GM21717 (cell line): ENCODE measurements around the gene MYO7A.

Source experiments
- ATAC-seq: cut with Tn5 transposase; IDR thresholded peaks from one replicate; pipeline ENCODE4 v1.9.1; 2021; ENCODE audit warnings: mild to moderate bottlenecking, moderate library complexity; ENCODE audit not compliant: unreplicated experiment

MYO7A gene

DNA sequence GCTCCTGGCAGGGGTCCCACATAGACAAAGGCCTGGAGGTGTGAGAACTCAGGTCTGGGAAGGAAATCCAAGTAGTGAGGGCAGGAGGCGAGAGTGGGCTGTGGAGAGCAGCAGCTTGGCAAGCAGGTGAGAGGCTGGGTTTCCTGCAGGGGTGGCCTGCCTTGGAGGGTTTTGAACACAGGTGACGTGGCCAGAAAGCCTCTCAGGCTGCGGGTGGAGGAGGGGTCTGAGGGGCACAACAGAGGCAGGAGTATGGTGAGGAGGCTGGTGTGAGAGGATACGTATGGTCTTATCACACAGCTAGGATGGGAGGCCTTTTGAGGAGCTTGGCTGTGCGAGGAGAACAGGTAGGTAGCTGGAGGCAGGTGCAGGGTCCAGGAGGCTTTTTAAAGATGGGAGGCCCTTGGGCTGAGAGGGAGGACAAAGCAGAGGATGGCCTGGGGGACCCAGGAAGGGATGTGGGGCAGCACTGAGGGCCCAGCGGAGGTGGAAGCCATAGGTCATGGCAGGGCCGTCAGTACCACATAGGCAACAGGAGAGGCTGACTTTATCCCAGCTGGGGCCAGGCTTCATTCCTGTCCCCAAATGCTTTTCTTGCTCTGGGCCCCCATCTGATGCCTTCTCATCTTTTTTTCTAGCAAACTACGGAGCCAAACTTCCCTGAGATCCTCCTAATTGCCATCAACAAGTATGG lies 84.4 kb downstream of the MYO7A start:
- no peak for ATAC-seq

DNA sequence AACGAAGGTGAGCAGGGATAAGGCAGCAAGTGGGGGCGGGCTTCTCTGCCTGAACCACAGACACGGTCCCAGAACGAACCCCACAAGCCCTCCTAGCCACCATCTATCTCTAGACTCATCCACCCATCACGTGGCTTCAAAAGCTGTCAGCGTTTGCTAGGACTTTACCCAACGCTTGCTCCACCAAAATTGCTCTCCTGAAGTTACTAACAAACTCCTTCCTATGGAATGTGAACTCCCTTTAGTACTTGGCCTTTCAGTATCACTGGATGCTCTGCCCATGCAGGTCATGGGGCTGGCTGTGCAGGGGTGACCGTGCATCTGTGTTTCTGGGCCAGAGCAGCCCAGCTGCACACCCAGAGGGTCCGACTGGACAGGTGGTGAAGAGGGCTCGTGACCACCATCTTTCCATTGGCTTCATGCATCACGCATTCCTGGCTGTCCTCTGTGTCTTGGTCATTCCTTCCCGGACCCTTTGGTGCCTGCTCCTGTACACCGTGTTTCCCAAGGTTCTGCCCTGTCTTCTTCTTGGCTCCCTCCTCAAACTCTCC lies 85.1 kb downstream of the MYO7A start:
- ATAC-seq = no peak

DNA sequence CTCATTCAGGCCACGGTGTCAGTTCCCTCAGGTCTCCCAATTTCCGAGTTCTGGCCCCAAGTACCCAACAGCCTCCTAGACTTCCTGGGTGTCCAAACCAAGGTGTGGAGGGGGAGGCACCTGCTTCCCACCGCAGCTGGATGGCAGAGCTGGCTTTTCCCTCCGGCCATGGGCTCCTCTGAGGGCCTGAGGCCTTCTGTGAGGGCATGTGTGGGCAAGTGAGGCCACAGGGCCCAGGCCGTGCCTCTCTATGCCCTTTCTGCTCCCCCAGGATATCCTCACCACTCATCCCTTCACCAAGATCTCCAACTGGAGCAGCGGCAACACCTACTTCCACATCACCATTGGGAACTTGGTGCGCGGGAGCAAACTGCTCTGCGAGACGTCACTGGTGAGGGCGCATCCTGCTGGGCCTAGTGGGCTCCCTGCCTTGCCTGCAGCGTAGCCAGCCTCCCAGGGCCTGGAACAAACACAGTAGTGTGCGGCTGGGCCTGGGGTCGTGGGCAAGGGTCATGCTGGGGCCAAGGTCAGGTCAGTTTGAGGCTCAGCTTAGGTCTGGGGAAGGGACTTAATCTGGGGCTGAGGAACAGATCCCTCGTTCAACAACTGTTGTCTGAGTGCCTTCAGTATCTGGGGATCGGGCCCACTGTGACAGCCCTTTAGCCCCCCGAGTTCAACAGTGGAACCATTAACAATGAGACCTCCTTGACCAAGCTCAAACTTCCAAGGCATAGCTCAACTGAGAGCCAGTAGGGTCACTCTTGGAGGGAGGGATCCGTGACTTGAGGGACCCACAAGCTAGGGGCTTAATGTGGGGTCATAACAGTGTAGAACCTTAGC lies 85.8 kb downstream of the MYO7A start:
- no peak for ATAC-seq

DNA sequence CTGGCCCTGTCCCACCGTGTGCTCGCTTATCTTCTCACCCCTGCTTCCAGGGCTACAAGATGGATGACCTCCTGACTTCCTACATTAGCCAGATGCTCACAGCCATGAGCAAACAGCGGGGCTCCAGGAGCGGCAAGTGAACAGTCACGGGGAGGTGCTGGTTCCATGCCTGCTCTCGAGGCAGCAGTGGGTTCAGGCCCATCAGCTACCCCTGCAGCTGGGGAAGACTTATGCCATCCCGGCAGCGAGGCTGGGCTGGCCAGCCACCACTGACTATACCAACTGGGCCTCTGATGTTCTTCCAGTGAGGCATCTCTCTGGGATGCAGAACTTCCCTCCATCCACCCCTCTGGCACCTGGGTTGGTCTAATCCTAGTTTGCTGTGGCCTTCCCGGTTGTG lies 86.5 kb downstream of the MYO7A start:
- ATAC-seq = no peak

DNA sequence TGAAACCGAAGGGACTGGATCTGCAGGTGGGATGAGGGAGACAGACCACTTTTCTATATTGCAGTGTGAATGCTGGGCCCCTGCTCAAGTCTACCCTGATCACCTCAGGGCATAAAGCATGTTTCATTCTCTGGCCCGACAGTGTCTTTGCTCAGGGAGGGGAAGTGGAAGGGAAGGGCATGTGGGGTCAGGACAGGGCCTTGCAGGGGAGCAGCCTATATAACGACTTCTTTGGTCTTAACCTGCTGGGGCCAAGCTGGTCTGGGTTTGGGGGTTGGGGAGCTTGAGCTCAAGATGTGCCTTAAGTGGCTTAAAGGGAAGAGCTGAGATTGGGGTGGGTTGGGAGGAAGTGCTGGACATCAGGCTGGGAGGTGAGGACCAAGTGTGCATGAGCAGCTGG lies 87.1 kb downstream of the MYO7A start:
- ATAC-seq = no peak

DNA sequence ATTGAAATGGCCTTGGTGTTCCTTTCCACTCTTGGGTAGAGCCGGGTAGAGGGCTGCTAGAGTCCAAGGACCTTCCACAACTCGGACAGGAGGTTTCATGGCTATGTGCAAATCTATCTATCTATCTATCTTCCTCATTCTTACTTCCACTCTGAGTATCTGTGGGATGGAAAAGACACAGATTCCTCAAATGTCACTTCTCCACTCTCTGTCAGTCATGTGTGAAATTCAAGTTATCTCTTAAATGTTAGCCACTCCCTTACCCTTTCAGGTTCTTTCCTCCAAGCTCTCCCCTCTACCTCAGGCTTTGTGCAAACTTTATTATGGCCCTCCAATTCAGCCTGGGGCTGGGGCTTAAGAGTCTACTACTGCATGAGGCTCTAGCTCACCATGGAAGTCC lies 89.1 kb downstream of the MYO7A start:
- ATAC-seq = no peak

DNA sequence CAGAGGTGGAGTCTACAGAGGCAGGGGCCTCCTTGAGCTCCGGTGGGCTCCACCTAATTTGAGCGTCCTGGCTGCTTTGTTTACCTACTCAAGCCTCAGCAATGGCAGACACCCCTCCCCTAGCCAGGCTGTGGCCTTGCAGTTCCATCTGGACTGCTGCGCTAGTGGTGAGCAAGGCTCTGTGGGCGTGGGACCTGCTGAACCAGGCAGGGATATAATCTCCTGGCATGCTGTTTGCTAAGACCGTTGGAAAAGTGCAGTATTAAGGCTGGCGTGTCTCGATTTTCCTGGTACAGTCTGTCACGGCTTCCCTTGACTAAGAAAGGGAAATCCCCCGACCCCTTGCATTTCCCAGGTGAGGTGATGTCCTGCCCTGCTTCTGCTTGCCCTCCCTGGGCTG lies 95.8 kb downstream of the MYO7A start:
- ATAC-seq = no peak

DNA sequence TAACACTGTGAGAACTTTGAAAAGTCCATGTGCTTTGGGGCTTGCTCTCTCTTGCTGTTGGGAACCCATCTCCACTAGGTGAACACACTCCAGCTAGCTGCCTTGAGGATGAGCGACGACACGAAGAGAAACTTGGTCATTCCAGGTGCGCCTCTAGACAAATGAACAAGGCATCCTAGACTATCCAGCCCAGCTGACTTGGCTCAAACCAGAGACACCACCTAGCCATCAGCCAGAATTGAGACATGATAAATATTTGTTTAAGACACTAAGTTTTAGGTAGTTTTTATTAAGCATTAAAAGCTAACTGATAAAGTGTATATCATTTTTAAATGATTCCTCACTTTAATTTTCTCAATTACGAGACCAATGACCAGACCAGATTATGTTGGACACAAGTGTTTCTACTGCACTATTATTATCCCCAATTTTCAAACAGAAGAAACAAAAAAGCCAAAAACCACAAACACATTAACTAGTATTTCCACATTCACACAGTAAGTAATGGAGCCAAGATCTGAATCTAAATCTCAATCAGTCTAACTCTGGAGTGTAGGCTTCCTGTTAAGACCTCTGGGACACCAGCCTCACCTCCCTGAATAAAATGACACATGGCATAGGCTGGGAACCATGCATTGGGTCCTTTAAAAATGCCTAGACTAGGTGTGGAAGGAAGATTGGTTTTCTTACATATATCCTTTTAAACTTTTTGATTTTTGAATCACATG lies 103.0 kb downstream of the MYO7A start:
- ATAC-seq = no peak

DNA sequence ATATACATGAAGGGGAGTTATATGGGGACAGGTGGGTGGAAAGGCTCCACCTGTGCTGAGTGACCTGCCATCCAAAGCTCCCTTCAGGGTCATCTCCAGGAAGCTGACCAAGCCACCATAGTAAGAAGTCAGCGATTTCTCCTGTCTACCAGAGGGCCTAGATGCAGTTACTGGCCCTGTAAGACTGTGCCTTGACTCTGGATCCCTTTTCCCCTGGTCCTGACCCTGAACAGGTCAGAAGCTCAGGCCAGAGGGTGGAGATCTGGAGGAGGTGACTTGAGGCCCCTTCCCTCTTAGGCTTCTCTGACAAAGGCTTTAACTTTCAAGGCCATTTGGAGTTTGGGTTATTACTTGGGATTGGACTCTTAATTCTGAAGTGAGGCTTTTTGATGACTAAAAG lies 103.8 kb downstream of the MYO7A start:
- ATAC-seq = no peak

DNA sequence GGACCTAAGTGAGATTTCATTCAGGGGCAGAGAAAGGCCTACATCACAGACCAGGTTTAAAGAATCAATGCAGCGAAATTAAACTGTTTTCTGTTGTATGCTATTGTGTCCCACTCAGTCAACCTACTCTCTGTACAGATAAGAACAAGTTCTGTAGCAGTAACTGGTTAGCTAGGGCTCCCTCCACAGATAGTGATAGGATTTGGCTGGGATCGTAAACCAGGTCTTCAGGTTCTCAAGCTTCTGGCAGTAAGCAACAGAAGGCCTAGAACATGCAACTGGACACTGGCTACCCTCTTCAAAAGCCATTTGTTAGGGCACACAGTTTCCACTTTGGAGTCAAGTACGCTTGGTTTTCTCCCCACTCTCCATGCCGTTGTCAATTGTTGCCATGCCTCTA lies 104.2 kb downstream of the MYO7A start:
- no peak for ATAC-seq

DNA sequence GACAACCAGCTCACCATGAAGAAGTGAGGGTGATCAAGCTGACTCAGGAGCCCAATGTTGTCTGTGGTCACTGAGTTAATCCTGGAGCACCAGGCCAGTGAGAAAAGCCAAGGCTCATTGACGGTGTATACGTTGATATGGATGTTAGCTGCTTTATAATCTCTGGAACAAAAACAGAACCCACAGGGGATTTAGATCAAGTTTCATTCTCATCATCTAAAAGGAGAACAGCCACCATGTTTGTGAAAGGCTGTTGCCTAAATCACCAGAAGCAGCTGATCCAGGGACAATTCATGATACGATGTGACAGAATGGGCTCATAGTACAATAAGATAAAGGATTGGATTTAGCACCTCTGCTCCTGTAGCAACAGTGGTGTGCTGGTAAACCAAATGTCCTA lies 105.0 kb downstream of the MYO7A start:
- no peak for ATAC-seq

DNA sequence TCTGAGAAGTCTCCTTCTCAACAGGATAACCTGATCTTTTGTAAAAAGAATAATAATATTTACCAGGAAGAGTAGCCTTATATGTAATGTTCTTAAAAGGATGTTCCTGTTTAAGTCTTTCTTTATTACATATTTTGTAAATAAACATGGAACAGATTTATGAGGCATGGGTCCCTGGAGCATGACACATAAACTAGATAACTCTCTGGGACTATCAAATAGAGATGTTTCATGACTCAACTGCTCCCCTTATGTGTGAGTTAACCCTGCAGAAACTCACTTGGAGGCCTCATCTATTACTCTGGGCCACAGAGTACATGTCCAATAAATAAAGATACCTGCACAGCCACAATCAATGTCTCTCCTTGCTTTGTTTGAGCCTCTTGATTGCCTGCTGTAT lies 108.9 kb downstream of the MYO7A start:
- no peak for ATAC-seq

DNA sequence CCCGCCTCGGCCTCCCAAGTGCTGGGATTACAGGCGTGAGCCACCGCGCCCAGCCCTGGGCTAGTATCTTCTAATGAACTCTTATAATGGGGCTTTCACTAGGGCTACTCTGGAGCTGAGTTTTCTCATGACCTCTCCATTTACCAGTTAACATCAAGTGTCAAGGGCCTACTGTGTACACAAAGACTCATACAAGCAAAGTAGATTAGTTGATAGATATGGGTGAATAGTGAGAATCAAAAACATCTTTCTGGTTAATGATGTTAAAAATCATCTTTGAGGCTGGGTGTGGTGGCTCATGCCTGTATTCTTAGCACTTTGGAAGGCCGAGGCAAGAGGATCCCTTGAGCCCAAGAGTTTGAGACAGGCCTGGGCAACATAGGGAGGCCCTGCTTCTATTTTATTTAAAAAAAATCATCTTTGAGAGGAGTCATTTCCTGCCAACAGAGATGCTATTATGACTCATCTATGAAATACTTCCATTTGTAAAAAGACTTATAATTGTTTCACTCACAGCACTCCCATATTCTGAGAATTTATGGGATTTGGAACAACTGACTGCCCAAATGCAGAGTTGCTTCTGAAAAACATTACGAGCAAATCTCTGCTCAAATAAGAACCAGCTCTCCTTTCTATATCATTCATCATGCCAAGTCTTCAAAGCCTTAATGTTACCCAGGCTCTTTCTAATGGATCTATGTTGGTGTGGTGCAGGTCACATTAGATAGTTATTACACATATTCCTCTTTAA lies 116.4 kb downstream of the MYO7A start:
- ATAC-seq = no peak

DNA sequence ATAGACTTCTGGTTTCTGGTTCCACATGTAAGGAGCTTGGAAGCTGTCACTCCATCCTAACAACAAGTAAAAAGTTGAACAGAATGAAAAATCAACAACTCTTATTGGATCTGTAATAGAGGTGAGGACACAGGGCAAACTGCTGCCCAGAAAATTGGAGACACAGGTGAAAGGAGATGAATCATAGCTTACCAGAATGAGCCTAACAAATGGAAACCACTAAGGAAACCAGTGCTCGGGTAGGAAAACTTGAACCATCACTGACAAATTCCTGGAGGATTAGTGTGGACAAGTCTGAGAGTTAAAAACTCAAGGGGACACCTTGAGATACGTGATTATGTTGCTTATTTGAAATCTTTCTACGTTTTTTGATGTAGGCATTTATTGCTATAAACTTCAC lies 121.4 kb downstream of the MYO7A start:
- no peak for ATAC-seq

DNA sequence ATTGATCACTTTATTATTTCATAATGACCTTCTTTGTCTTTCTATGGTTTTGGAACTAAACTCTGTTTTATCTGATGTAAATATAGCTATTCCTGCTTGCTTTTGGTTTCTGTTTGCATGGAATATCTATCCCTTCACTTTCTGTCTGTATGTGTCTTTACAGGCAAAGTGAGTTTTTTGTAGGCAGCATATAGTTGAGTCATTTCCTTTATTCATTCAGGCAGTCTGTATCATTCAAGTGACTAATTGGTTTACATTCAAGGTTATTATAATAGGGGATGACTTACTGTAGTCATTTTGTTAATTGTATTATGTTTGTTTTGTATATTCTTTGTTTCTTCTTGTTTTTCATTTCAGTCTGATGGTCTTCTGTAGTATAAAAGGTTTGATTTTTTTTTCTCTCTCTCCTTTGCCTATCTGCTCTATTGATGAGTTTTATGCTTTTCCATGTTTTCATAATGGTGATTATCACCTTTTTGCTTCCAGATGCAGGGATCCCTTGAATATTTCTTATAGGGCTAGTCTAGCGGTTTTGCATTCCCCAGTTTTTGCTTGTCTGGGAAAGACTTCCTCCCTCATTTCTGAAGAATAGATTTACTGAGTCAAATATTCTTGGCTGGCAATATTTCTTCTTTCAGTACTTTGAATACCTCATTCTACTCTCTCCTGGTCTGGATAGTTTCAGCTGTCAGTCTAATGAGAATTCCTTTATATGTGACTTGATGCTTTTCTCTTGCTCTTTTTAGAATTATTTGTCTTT lies 123.0 kb downstream of the MYO7A start:
- ATAC-seq = no peak

DNA sequence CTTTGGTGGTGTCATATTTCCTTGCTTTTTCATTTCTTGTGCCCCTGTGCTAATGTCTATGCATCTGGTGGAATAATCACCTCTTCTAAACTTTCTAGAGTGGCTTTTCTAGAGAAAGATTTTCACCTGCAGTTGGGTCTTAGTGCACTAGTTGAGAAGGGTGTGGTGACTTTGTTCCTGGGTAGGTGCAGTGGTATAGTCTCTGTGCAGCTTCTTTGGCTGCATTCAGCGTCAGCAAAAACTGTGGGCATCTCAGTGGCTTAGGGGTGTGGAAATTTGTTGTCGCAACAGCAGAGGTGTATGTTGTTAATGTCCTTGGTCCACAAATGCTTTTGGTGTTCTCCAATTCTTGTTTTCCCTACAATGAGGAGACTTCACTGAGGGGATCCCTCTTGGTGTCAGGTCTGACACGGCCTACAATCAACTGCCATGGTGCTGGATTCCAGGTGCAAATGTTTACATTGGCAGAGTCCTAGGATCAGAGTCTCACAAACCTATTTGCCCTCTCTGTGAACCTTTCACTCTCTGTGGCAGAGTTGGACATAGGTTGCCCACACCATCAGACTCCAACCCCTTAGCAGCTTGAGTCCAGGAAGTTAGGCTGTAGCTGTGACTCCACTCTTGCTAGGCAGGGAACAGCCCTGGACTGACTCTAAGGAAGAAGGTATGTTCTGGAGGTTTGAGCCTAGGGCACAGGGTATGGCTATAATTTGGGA lies 124.7 kb downstream of the MYO7A start:
- ATAC-seq = no peak

DNA sequence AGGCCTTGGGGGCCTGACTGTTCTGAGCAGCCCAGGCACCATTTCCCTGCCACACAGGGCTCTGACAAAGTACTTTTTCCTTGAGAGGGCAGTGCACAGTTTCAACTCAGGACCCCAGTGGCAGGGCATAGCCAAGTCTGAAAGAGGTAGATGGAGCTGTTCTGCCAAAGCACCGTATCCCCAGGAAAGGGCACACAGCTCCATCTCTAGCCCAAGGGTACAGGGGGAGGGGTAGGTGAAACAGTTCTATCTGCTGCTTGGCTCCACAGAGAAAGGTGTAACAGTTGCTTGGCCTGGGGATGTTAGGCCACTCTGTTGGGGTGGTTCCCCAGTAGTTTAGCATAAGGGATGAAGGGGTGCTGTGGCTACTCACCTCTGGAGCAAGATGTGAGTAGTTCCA lies 125.6 kb downstream of the MYO7A start:
- ATAC-seq = no peak

DNA sequence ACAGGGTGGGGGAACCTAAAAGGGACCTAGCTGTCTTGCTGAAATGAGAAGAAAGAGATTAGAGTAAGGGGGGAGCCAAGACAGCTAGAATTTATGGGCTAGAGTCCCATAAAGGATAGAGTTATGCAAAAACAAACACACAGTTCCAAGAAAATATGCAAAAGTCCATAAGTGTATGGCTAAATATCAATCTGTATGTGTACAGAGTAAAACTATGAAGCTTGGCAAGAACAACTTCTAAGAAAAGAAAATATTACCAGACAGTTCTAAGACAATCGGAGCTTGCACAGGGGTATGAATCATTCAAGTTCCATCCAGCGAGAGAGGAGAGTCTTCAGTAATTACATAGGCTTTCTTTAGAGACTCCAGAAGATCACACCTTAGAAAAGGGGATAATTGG lies 131.6 kb downstream of the MYO7A start:
- ATAC-seq = no peak

DNA sequence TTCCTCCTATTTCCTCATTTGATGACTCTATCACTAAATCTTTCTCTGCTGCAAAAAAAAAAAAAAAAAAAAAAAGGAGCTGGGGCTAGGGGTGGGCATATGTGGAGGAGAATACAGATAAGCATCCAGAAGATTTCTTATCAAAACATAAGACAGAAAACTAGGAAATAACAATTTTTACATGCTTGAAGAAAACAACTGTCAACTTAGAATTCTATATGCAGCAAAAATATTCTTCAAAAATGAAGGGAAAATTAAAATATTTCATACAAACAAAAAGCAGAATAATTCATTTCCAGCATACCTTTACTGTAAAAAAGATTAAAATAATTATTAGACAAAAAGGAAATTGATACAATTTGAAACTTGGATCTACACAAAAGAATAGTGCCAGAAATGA lies 134.8 kb downstream of the MYO7A start:
- ATAC-seq = no peak
